HepG2 (cell line): ENCODE data around the gene NCOA7. TPM values are rescaled to one million over a fixed set of nuclear protein-coding genes. Genes with fewer than 3 reads are reported as not detected.

Experiments
- ATAC-seq: fragments of 200-7000 bp; cut with Tn5 transposase; 3 replicates; pipeline ENCODE4 v1.9.1; 2020; ENCODE audit warnings: mild to moderate bottlenecking, moderate library complexity
- BruUV-seq: library from RNA; stranded (reverse); fragments of 400-500 nt; replicated peaks from 2 replicates; lab custom pipeline; 2021; lab: Mats Ljungman, UMichigan
- CTCF ChIA-PET: fragments of 300-600 bp; formaldehyde crosslinking; extraction: SDS; loops from one replicate; lab custom pipeline; 2021; ENCODE audit warnings: low total read pairs, inconsistent platforms, low intra/inter-chr PET ratio; lab: Yijun Ruan, JAX
- POLR2A ChIA-PET: fragments of 350-600 bp; sonication (Branson Sonifier 250); formaldehyde crosslinking; loops from one replicate; lab custom pipeline; 2020; ENCODE audit warnings: antibody characterized with exemption, inconsistent platforms; lab: Yijun Ruan, JAX
- DNase-seq: peaks from one replicate; pipeline ENCODE4 v3.0.0-alpha.2; 2015; ENCODE audit warnings: low spot score
- FAIRE-seq: peaks from 3 replicates; lab custom pipeline; 2011; peaks lifted over from hg19 to GRCh38; lab: Jason Lieb, UNC
- H2AFZ ChIP-seq: one replicate; pipeline ENCODE4 v1.6.1; 2011; ENCODE audit warnings: low read length, inconsistent platforms
- H3K27ac ChIP-seq: fragments of 300-600 bp; 3 replicates; pipeline ENCODE4 v1.8.0; 2011; ENCODE audit warnings: mixed run types, mild to moderate bottlenecking, mixed read lengths, low read length, inconsistent platforms; ENCODE audit not compliant: insufficient read depth; ENCODE audit errors: extremely low read length
- H3K27me3 ChIP-seq, 2 experiments: fragments of 200-600 bp in 1 of 2; 2 replicates in 1 of 2; 3 replicates in 1 of 2; pipeline versions ENCODE4 v1.6.0 to v1.8.0; 2011; ENCODE audit warnings: low read length in 2 of 2, mild to moderate bottlenecking in 2 of 2, moderate library complexity in 2 of 2, inconsistent platforms in 1 of 2; ENCODE audit not compliant: insufficient read depth in 2 of 2, control insufficient read depth in 1 of 2
- H3K36me3 ChIP-seq, 2 experiments: fragments of 200-600 bp in 1 of 2; replicated peaks in 1 of 2; 2 replicates in 1 of 2; 3 replicates in 1 of 2; pipeline versions ENCODE4 v1.5.1 to v1.8.0; 2011; ENCODE audit warnings: low read length in 2 of 2, inconsistent platforms in 1 of 2; ENCODE audit not compliant: insufficient read depth in 2 of 2, control insufficient read depth in 1 of 2
- H3K4me1 ChIP-seq: 2 replicates; pipeline ENCODE4 v1.5.1; 2012; ENCODE audit warnings: low read length, inconsistent platforms; ENCODE audit not compliant: insufficient read depth
- H3K4me2 ChIP-seq: 2 replicates; pipeline ENCODE4 v1.6.0; 2011; ENCODE audit warnings: low read depth, low read length, inconsistent platforms
- H3K4me3 ChIP-seq, 3 experiments: fragments of 200-600 bp in 1 of 3; sonication (generic), shearing (Covaris generic) in 1 of 3; replicated peaks in 1 of 3; 2 replicates each; pipeline ENCODE4 v1.5.1; 2011 to 2016; ENCODE audit warnings: low read length in 3 of 3, inconsistent platforms in 2 of 3, low read depth in 2 of 3, mild to moderate bottlenecking in 2 of 3, control low read depth in 1 of 3, mixed read lengths in 1 of 3; ENCODE audit not compliant: insufficient read depth in 1 of 3
- H3K79me2 ChIP-seq: one replicate; pipeline ENCODE4 v1.6.1; 2011; ENCODE audit warnings: low read length, inconsistent platforms; ENCODE audit not compliant: insufficient read depth
- H3K9ac ChIP-seq: 2 replicates; pipeline ENCODE4 v1.6.0; 2011; ENCODE audit warnings: mild to moderate bottlenecking, low read depth, low read length, inconsistent platforms; ENCODE audit not compliant: insufficient read depth
- H3K9me3 ChIP-seq: 2 replicates; pipeline ENCODE4 v1.5.1; 2012; ENCODE audit warnings: mild to moderate bottlenecking, low read length
- H4K20me1 ChIP-seq: 2 replicates; pipeline ENCODE4 v1.6.0; 2011; ENCODE audit warnings: inconsistent platforms, mild to moderate bottlenecking, low read length, moderate library complexity; ENCODE audit not compliant: insufficient read depth
- MAFK ChIP-seq, 2 experiments: IDR thresholded peaks in 1 of 2; conservative IDR thresholded peaks in 1 of 2; 2 replicates each; pipeline ENCODE4 v1.6.1; 2011; ENCODE audit warnings: improper control_type of control experiment in 2 of 2, low read length in 2 of 2
- PHF20 ChIP-seq: sonication (generic); formaldehyde crosslinking; IDR thresholded peaks from 2 replicates; pipeline ENCODE4 v1.5.0; 2020; ENCODE audit warnings: mild to moderate bottlenecking, missing genetic modification reagents
- PRDM4 ChIP-seq: sonication (generic); formaldehyde crosslinking; IDR thresholded peaks from 2 replicates; pipeline ENCODE4 v1.9.0; 2021; ENCODE audit warnings: missing genetic modification reagents, borderline replicate concordance
- ZNF101 ChIP-seq: sonication (generic); formaldehyde crosslinking; IDR thresholded peaks from 2 replicates; pipeline ENCODE4 v1.4.0; 2020; ENCODE audit warnings: mild to moderate bottlenecking, low read depth, missing genetic modification reagents, borderline replicate concordance
- ZNF17 ChIP-seq: sonication (generic); formaldehyde crosslinking; IDR thresholded peaks from 2 replicates; pipeline ENCODE4 v1.5.0; 2020; ENCODE audit warnings: mild to moderate bottlenecking, missing genetic modification reagents
- ZNF34 ChIP-seq: sonication (generic); formaldehyde crosslinking; IDR thresholded peaks from 2 replicates; pipeline ENCODE4 v1.4.0; 2020; ENCODE audit warnings: mild to moderate bottlenecking, missing genetic modification reagents, borderline replicate concordance
- ZNF530 ChIP-seq: sonication (generic); formaldehyde crosslinking; IDR thresholded peaks from 2 replicates; pipeline ENCODE4 v1.5.0; 2020; ENCODE audit warnings: low read depth, mild to moderate bottlenecking, missing genetic modification reagents
- ZNF557 ChIP-seq: sonication (generic); formaldehyde crosslinking; IDR thresholded peaks from 2 replicates; pipeline ENCODE4 v1.4.0; 2020; ENCODE audit warnings: missing genetic modification reagents
- ZNF652 ChIP-seq: IDR thresholded peaks from 2 replicates; pipeline ENCODE4 v1.6.1; 2016; ENCODE audit warnings: low read depth, borderline replicate concordance
- ZNF816 ChIP-seq: sonication (generic); formaldehyde crosslinking; IDR thresholded peaks from 2 replicates; pipeline ENCODE4 v1.8.0; 2022; ENCODE audit warnings: missing genetic modification reagents, mild to moderate bottlenecking, borderline replicate concordance
- WGBS: methylation state at CpG from one replicate; pipeline ENCODE4 v1.1.6; 2017; ENCODE audit warnings: low lambda C conversion rate; 5-methylcytosine and 5-hydroxymethylcytosine counted together
- in situ Hi-C: cut with HindIII; loops from 2 replicates; pipeline ENCODE4 v1.10.0; 2017; ENCODE audit warnings: low pct_unique_long_range_greater_than_20kb; ENCODE audit not compliant: extremely low pct_ligation_motif_present
- intact Hi-C: fragments of 100-400 bp; cut with micrococcal nuclease; formaldehyde crosslinking; loops from one replicate; pipeline ENCODE4 v1.10.0; 2022; ENCODE audit not compliant: unreplicated experiment
- polyA plus RNA-seq, 8 experiments: library from polyadenylated mRNA; depleted of rRNA in 3 of 8; stranded (reverse) in 7 of 8; unstranded in 1 of 8; fragments of >200 nt; fragmentation: Illumina TruSeq in 4 of 8; extraction: Trizol in 4 of 8; gene quantifications; 2 replicates each; pipeline versions ENCODE4 v1.2.1 to v1.2.3, GENCODE V29; 2011 to 2016; ENCODE audit warnings: low read depth in 4 of 8, missing spikeins in 1 of 8, mixed read lengths in 1 of 8; ENCODE audit not compliant: insufficient read depth in 1 of 8
- total RNA-seq, 5 experiments: library from RNA; depleted of rRNA; stranded (reverse); fragments of >200 nt; fragmentation: Illumina TruSeq; extraction: Trizol; gene quantifications; 2 replicates each; pipeline ENCODE4 v1.2.3, GENCODE V29; 2016; ENCODE audit warnings: low read depth in 1 of 5

The NCOA7 gene
- total and polyA plus RNA-seq, 2 of the 13 experiments (the other 11 are each of a cell fraction or from before 2014, with no cell fraction given): 13.6 to 20.8 TPM

- no peak for FAIRE-seq
- Histone ChIP-seq H3K4me2 (no peak overlapping the region), H2AFZ (no peak overlapping the region), H3K9me3 (no peaks in the 10 kb centered on the region), H3K27ac (no peak overlapping the region), H3K4me1 (no peaks in the 10 kb centered on the region), H3K79me2 (no peaks in the 10 kb centered on the region), H3K36me3 (no peaks in the 10 kb centered on the region), H3K27me3 (no peaks in the 10 kb centered on the region), H4K20me1 (no peaks in the 10 kb centered on the region), H3K4me3 (no peak overlapping the region), H3K9ac (no peak overlapping the region)
- ATAC-seq: no peak
- CTCF ChIA-PET: no interaction called here
- TF ChIP-seq PRDM4 (CRISPR knock-in tag) (no peak), PHF20 (no peak), ZNF816 (no peak), ZNF530 (CRISPR knock-in tag) (no peak), ZNF34 (CRISPR knock-in tag) (no peak), MAFK (conservative IDR thresholded peaks at IDR 0.05 in 1 of 2, IDR thresholded peaks at IDR 0.05 in 1 of 2; ENCODE audit: low read length in 2 of 2) (no peak), ZNF557 (CRISPR knock-in tag) (no peak), ZNF17 (CRISPR knock-in tag) (no peak), ZNF101 (CRISPR knock-in tag) (no peak), ZNF652 (CRISPR knock-in tag) (no peak)
- no TSS peak for BruUV-seq
- 99% methylated on average over 4 of the region's 4 CpGs for WGBS
- in situ Hi-C loops (no loop called here), intact Hi-C loops (no loop called here)
- no peak for DNase-seq
- POLR2A ChIA-PET: no interaction called here
These were observed 38.7 kb downstream of the NCOA7 start for GRCh38 chr6:125829433-125829832.
